NCI-H69 (cell line): Measurements from ENCODE around the gene CEBPE.

Experiments used
- DNase-seq: peaks from one replicate; lab custom pipeline; 2025; lab: John Stamatoyannopoulos, UW

CEBPE gene

DNA sequence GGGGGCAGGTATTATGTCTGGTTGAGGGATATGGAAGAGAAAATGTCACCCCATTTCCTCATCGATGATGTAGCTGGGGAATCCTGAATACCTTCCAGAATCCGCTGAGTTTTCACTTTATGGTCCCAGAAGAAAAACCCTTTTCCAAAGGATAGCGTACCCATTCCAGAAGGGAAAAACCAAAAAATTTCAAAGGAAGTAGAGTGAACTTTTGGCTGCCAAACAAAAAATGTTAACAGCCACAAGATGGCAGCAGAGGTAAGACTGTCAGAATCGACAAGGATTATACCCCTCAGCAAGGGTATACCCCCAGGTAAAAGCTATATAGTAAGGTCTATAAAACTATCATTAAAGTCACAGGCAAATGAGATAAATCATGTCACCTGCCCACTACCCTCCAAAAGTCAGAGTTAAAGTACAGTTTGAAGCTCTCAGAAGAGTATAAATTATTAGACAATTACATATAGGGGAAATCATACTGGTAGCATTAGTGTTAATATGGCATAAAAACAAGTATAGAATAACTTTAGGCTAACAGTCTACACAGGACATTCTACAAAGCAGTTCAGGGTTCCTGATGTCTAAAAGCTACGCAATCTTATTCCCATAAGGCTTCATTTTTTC is 42.2 kb downstream of the CEBPE start:
- DNase-seq = no peak

DNA sequence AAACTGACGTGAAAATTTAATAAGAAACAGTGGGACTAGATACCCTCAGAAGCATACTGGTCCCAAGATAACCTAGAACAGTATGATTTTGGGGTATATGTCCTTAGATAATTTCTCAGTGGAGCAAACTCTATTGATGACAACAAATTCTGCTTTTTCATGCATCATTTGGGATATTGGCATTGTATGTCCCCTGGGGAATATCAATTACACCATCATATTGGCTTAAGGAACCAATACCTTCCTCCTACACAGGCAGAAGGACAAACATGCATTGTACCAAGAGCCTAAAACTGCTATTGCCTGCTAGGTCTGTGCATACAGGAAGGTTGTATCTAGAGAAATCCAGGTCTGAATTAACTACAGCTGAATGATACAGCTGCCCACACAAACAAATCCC is 44.1 kb downstream of the CEBPE start:
- no peak for DNase-seq

- DNase-seq = no peak
Observed at GRCh38 chr14:23071921-23072539, 47.0 kb downstream of the CEBPE start.

GRCh38 chr14:23071244-23071920 is 47.7 kb downstream of the CEBPE start:
- no peak for DNase-seq

DNA sequence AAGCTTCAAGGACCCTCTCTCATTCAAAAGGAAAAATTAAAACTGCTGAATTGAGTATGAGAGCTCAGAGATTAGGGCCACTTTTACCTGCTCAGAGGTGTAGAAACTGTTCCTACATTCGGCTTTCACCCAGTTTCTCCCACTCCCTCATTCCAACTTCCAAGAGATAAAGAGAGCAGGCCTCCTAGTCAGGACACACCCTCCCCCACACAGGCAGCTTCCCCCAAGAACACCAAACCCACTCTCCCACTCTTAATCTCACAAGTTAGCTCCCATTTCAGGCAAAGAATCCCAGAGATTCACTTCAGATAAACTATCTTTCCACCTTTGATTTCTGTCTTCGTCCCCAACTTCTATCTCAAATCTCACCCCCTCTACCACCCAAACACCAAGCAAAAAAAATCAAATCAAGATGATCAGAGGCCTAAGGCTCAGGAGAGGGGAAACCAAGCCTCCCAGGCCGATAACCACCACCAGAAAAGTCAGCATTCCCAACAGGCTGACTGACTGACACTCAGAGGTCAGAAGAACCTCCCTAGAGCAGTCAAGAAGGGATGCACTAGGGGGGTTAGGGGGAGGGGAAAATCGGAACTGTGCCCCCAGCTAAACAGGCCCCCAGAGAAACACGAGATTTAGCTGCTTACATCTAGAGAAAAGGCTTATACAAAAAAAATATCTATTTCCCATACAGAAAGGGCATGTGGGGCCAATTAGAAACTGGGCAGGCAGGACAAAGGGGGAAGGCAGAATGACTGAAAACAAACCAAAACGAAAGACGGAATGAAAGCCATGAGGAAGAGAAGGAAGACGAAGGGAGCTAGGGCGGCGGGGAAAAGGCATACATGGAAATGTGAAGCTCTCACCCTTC is 48.6 kb downstream of the CEBPE start:
- DNase-seq = no peak

DNA sequence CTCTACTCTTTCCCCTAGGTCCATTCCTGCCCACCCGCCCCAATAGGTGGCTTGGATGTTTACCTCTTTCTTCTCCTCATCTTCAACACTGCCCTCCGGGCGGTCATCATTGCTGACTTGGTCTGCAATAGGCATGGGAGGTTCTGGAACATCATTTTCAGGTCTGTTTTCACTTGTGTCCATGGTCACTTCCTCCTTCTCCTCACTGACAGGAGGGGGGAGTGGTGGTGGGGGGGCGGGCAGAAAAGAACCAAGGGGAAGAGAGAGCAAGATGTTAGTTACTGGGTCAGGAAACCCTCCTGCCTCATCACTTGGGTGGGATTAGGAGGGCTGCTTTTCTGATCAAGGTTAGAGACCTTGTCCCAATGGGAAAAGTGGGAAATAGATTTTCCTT is 49.6 kb downstream of the CEBPE start:
- no peak for DNase-seq

DNA sequence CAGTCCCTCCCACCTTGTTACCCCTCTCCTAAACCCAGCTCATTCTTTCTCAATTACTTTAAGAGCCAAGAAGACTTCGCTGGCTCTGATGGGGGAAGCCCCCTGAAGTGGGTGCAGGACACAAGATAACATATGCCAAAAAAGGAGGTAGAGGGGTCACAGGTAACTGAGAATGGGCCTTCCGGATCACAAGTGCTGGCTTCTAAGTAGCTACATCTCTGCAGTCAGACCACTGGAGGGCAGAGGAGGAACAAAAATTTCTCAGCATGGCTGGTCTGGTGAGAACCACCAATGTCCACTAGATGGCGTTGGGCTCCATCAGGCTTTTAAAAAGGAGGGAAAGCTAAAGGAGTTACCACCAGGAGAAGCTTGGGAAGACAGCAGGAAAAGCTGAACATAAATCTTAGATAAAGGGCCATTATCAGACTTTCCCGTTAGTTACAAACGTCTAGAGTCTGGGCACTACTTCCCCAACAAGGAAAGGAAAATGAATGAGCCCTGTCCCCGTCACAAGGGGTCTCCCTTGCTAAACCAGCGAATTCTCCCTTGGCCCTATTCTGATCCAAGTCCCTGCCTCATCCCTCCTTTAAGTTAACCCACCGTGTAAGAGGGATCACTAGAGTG is 50.2 kb downstream of the CEBPE start:
- no peak for DNase-seq

- DNase-seq = no peak
Observed at GRCh38 chr14:23067847-23068788, 50.9 kb downstream of the CEBPE start.
